ENCODE results near the gene EML1.

- no peak for TF ChIP-seq NBN (conservative IDR thresholded peaks at IDR 0.05)
- no peak for TF ChIP-seq DRAP1 (CRISPR knock-in tag; IDR thresholded peaks at IDR 0.05)
- no peak for TF ChIP-seq GTF3A (CRISPR knock-in tag; conservative IDR thresholded peaks at IDR 0.05)
- no peak for TF ChIP-seq ZNF335 (CRISPR knock-in tag; IDR thresholded peaks at IDR 0.05)
- no peak for TF ChIP-seq DR1 (CRISPR knock-in tag; IDR thresholded peaks at IDR 0.05)
- no peak for TF ChIP-seq EZH2 (conservative IDR thresholded peaks at IDR 0.05; ENCODE audit: low read depth, low read length)
- no peak for TF ChIP-seq FOXJ3 (CRISPR knock-in tag; IDR thresholded peaks at IDR 0.05; ENCODE audit: borderline replicate concordance)
- no peak for TF ChIP-seq KAT8 (CRISPR knock-in tag; IDR thresholded peaks at IDR 0.05)
- TF ChIP-seq ZFYVE20 (CRISPR knock-in tag; IDR thresholded peaks at IDR 0.05; ENCODE audit: borderline replicate concordance, low read depth): no peak
- no peak for TF ChIP-seq TOE1 (CRISPR knock-in tag; IDR thresholded peaks at IDR 0.05)
These were observed 90.8 kb downstream of the EML1 start for GRCh38 chr14:99883866-99884650.
